ENCODE data around the gene AMPD2. TPM values are rescaled to one million over a fixed set of nuclear protein-coding genes. Genes with fewer than 3 reads are reported as not detected.

The AMPD2 gene
- polyA plus RNA-seq, 2 of the 4 experiments (the other 2 are of a cell fraction): 19.3 to 47.2 TPM

GRCh38 chr1:109573785-109574184 lies 45.9 kb upstream of the AMPD2 start:
- Histone ChIP-seq H3K4me3 (no peak overlapping the region), H3K4me2 (no peak overlapping the region), H3K4me1 (no peaks in the 10 kb centered on the region; the same call in 2 of the 3 replicates), H3K27ac (no peak overlapping the region), H3K9me3 (no peaks in the 10 kb centered on the region)
- POLR2A ChIA-PET: no interaction called here
- WGBS (ENCODE audit: missing lambda C conversion rate): 93% methylated on average over 2 of the region's 2 CpGs
- DNase-seq (ENCODE audit: low read depth in 1 of 2, low spot score in 1 of 2): no peak
- ATAC-seq: no peak
- CTCF ChIA-PET: interaction anchor here (0.7 to 1.2 kb wide), 2 partner anchors 83 to 950 kb away, joined by 3 read pairs; no protein-coding TSS in a partner anchor
- no peak for FAIRE-seq
- TF ChIP-seq MAX (IDR thresholded peaks at IDR 0.05): no peak
- no peak for TF ChIP-seq RNF2 (IDR thresholded peaks at IDR 0.05; ENCODE audit: borderline replicate concordance, low read depth)
- no peak for TF ChIP-seq BHLHE40 (IDR thresholded peaks at IDR 0.05; ENCODE audit: low read depth, low read length)
- no peak for TF ChIP-seq HDAC2 (IDR thresholded peaks at IDR 0.05)
- no peak for TF ChIP-seq SREBF2 (IDR thresholded peaks at IDR 0.05)
- TF ChIP-seq FOSL2 (IDR thresholded peaks at IDR 0.05): no peak
- no peak for TF ChIP-seq FOSL2 (CRISPR knock-in tag; IDR thresholded peaks at IDR 0.05)
- TF ChIP-seq, protein P1, sequence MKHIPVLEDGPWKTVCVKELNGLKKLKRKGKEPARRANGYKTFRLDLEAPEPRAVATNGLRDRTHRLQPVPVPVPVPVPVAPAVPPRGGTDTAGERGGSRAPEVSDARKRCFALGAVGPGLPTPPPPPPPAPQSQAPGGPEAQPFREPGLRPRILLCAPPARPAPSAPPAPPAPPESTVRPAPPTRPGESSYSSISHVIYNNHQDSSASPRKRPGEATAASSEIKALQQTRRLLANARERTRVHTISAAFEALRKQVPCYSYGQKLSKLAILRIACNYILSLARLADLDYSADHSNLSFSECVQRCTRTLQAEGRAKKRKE (CRISPR knock-in tag; IDR thresholded peaks at IDR 0.05; ENCODE audit: low read depth): no peak
- no peak for TF ChIP-seq MYC (IDR thresholded peaks at IDR 0.05; ENCODE audit: borderline replicate concordance, low read length)

GRCh38 chr1:109578947-109579443 lies 40.6 kb upstream of the AMPD2 start:
- TF ChIP-seq RARB (CRISPR knock-in tag; IDR thresholded peaks at IDR 0.05) (no peak), POLR2AphosphoS2 (conservative IDR thresholded peaks at IDR 0.05; ENCODE audit: low read length) (no peak), NR3C1 (IDR thresholded peaks at IDR 0.05) (no peak), REST (IDR thresholded peaks at IDR 0.05) (no peak), SREBF2 (IDR thresholded peaks at IDR 0.05) (no peak), BCL3 (IDR thresholded peaks at IDR 0.05) (no peak), FOSL2 (IDR thresholded peaks at IDR 0.05) (no peak), FOSL2 (CRISPR knock-in tag; IDR thresholded peaks at IDR 0.05) (no peak), ZFP36 (IDR thresholded peaks at IDR 0.05; ENCODE audit: borderline replicate concordance, partially characterized antibody) (no peak), E2F6 (IDR thresholded peaks at IDR 0.05; ENCODE audit: borderline replicate concordance, low read depth) (no peak), RFX5 (IDR thresholded peaks at IDR 0.05) (no peak), CHD2 (IDR thresholded peaks at IDR 0.05; ENCODE audit: low read length, partially characterized antibody) (no peak), RCOR1 (IDR thresholded peaks at IDR 0.05; ENCODE audit: low read depth, low read length) (no peak), FOXS1 (CRISPR knock-in tag; IDR thresholded peaks at IDR 0.05) (no peak), SMC3 (IDR thresholded peaks at IDR 0.05) (no peak)
- TF ChIP-seq, protein P1 (CRISPR knock-in tag; IDR thresholded peaks at IDR 0.05; ENCODE audit: low read depth): no peak
- TF ChIP-seq, protein P2, sequence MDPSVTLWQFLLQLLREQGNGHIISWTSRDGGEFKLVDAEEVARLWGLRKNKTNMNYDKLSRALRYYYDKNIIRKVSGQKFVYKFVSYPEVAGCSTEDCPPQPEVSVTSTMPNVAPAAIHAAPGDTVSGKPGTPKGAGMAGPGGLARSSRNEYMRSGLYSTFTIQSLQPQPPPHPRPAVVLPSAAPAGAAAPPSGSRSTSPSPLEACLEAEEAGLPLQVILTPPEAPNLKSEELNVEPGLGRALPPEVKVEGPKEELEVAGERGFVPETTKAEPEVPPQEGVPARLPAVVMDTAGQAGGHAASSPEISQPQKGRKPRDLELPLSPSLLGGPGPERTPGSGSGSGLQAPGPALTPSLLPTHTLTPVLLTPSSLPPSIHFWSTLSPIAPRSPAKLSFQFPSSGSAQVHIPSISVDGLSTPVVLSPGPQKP (IDR thresholded peaks at IDR 0.05; ENCODE audit: low read depth, low read length): no peak
- ChIA-PET CTCF (interaction anchor here (1.0 kb wide), 1 partner anchor 62 kb away, joined by 3 read pairs; no protein-coding TSS in a partner anchor), POLR2A (interaction anchor here (1.0 kb wide), 1 partner anchor 31 kb away, joined by 3 read pairs; the partner anchor contains the start of gene GNAI3)
- FAIRE-seq (no peak), ATAC-seq (no peak), DNase-seq (ENCODE audit: low read depth in 1 of 2, low spot score in 1 of 2) (no peak)
- WGBS (ENCODE audit: missing lambda C conversion rate): 91% methylated on average over 3 of the region's 3 CpGs
- Histone ChIP-seq H3K27ac (no peak overlapping the region), H3K4me1 (no peaks in the 10 kb centered on the region), H3K9me3 (no peaks in the 10 kb centered on the region), H3K4me2 (no peak overlapping the region), H3K4me3 (no peak overlapping the region)
